ENCODE results near the gene ANKLE1.

DNA sequence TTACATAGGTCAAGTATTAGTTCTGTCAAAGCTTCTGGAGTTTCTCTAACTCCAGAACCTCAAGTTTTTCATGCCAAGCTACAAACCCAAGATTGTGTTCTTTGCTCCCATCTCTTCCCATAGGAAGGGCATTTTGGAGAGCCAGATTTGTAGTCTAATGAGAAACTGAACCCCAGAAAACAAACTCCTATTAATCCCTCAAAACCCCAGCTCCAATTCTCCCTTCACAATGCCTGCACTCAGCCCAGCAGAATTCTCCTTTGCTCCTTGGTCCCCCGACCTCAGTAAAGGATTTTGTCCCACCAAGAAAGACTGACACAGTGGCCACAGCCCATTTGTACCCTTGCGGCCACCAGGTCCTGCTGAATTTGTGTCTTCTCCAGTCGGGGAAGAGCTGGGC is 25.6 kb upstream of the ANKLE1 start:
- TF ChIP-seq, protein P1, sequence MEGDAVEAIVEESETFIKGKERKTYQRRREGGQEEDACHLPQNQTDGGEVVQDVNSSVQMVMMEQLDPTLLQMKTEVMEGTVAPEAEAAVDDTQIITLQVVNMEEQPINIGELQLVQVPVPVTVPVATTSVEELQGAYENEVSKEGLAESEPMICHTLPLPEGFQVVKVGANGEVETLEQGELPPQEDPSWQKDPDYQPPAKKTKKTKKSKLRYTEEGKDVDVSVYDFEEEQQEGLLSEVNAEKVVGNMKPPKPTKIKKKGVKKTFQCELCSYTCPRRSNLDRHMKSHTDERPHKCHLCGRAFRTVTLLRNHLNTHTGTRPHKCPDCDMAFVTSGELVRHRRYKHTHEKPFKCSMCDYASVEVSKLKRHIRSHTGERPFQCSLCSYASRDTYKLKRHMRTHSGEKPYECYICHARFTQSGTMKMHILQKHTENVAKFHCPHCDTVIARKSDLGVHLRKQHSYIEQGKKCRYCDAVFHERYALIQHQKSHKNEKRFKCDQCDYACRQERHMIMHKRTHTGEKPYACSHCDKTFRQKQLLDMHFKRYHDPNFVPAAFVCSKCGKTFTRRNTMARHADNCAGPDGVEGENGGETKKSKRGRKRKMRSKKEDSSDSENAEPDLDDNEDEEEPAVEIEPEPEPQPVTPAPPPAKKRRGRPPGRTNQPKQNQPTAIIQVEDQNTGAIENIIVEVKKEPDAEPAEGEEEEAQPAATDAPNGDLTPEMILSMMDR (IDR thresholded peaks at IDR 0.05) = no peak
- TF ChIP-seq POLR2AphosphoS5 (IDR thresholded peaks at IDR 0.05) = no peak
- no peak for TF ChIP-seq POLR2A (IDR thresholded peaks at IDR 0.05; ENCODE audit: low read depth)
